Muscle of back (tissue), 11 donors: ENCODE measurements around the gene PRKN. TPM values are rescaled to one million over a fixed set of nuclear protein-coding genes. Genes with fewer than 3 reads are reported as not detected.

Source experiments
- DNase-seq, 3 donors: peaks; one replicate each; pipeline versions ENCODE4 v3.0.0 to v3.0.0-alpha.2; 2013
- polyA plus RNA-seq, 10 donors: library from polyadenylated mRNA; unstranded; fragments of 120-200 nt; gene quantifications; one replicate each; pipeline ENCODE4 v1.2.1, GENCODE V29; 2013; ENCODE audit not compliant: insufficient read length in 10 of 10

The PRKN gene
- polyA plus RNA-seq, 10 donors: 2.5 to 6.4 (median 3.6) TPM

DNA sequence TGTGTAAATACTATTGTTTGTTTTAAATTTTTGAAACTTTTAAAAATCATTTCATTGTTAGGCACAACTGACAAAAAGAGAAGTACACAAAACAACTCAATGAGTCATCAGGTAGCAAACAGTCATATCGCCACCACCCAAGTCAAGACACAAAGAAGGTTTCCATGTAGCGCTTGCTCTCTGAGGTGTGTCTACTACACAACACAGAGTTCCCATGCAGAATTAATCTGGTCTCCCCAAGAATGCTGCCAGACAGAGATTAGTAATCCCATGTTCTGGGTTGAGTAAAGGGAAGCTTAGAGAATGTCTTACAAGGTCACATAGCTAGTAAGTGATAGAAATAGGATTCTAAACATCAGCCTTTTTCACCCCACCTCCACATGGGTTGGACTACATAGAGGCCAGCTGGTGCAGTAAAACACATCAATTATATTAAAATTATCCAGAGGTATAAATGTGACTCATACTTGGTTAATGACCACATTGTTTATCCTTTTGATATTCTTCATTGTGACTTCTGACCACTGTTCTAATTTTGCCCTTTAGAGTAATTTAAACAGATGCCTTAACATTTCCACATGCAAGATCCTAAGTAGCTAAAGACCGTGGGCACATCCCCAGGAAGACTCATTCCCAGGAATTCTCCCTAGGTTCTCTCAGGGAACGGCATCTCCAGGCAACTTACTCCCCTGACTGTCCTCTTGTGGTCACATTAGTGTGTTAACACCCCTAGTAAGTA, 413.5 kb downstream of the PRKN start:
- DNase-seq: no peak

DNA sequence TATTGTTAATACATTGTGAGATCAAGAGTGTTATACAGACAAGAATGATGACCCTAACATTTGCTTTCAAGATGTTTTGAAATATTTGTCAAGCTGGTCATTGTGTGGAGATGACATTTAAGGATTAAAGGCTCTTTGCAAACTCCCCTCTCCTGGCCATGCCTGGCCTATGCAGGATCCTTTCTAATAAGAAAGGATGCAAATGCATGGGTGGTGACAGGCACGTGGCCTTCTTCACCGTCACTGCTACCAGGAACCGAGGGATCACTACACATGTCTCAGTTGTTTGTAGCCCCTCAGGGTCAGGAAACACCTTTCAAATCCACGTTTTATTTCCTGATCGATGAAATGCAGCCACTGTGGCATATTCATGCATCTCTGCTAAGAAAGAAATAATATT, 419.7 kb downstream of the PRKN start:
- DNase-seq: no peak

DNA sequence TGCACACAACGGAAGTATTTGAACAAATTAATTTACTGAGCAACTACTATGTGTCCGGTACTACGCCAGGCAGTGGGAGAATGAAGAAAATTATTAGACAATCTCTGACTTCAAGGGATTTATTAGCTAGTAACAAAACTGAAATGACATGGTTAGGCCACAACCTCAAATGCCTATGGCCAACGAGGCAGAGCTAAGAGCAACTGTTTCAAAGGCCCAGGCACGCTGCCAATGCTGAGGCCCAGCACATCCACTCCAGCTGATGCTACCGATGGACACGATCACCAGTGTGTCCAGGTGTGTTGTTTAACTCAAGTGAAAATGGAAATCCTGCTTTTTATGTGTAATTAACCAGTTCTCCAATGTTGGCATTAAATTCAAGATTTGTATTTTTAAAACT, 420.9 kb downstream of the PRKN start:
- no peak for DNase-seq

DNA sequence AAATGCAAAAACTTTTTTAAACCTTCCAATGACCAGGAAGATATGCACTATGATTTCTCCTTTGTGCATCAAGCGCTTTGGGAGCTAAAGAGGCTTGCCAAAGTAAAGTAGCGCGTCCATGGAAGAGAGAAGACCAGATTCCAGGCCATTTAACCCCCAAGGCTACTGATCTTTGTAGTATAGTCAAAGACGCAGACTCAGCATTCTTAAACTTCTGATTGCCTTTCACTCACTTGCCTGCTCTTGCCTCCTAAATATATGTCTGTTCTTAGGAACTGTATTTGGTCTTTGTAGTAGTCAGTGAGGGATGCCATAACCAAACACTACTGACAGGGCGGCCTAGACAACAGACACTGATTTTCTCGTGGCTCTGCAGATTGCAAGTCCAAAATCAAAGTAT, 426.4 kb downstream of the PRKN start:
- DNase-seq: no peak

DNA sequence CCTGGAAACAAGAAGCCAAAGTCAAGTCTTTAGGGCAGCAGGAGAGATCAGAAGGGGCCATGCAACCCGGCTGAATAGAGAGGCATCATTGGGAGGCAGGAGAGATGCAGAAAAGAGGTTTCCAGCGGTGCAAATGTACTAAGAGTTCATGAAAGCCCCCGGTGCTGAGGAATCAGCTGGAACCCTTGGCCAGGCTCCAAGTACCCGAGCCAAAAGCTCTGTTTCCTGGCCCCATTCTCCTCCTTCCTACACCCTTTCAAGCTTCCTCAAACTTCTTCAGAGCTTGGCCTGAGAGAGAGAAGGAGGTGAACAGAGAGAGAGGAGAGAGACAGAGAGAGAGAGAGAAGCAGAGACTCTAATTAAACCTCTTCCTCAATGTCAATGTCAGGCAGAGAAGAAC, 433.5 kb downstream of the PRKN start:
- peak; percentile 17 to 88 (median 62) for DNase-seq

DNA sequence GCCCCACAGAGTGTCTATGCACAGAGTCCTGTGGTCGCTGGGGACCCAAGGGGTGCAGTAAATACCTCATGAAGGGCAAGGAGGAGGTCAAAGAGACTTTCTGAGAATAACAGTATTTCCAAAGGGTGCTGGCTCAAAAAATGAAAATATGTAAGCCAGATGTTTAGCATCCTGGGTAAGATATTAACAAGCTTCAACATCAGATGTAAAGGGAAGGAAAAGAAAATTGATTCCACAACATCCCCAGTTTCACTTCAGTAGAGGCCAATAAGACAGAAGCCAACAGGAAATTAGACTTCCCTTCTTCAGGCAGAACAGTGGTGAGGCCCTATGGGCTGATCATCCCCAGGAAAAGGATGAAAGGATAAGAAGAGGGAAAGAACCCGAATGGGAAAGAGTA, 434.7 kb downstream of the PRKN start:
- peak in 1 of 3 donors; percentile 51 for DNase-seq

DNA sequence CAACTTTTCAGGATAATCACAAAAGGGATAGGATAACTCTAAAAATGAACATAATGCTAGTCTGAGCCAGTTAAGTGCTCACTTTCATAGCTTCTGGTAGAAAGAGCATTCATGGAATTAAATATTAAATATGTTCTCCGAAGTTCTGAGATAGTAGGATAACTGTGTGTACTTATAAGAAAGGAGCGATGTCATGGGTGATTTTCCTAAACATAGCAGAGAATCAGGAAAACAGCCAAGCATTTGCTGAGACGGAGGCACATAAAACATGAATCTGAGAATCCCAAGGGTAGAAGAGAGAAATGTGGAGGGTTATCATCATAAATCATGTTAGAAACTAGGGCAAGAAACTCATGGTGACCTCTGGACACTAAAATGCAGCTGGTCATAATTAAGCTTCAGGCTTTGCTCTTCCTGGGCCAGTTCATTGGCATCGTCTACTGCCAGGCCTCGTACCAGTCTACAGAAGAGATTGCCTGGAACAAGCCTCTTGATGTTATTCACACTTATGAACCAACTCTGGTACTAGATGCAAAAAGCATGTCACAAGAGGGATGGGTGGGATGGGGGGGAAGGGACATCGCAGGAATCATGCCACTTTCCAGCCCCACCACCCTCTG, 436.6 kb downstream of the PRKN start:
- DNase-seq: peak; percentile 68 to 94 (median 85)

DNA sequence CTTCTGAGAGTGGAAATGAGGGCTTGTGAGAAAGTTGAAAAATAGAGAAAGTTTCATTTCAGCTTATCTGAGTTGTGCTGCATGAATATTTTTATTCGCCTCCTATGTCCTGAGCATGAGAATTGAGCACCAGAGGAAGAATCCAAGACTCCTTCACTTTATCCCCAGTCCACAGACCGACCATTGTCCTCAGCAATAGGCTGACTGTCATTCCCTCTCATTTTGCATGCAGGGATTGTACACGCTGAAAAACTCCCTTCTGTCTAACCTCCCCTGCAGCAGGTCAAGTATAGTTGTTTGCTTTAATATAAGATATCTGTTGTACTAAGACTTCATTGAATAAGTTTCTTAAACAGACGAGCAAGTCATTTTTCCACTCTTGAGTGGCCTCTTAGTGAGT, 437.6 kb downstream of the PRKN start:
- peak in 1 of 3 donors; percentile 34 for DNase-seq

DNA sequence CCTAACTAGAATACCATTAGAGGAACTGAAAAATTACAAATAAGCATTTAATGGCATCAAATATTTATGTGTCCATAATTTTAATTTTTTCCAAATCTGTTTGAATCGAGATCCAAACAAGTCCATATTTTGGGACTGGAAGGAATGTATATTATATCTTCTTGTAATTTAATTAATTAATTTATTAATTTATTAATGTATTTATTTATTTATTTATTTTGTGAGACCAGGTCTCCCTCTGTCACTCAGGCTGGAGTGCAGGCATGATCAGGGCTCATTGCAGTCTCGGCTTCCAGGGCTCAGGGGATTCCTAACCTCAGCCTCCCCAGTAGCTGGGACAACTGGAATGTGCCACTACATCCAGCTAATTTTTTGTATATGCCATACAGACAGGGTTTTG, 453.6 kb downstream of the PRKN start:
- DNase-seq: no peak

DNA sequence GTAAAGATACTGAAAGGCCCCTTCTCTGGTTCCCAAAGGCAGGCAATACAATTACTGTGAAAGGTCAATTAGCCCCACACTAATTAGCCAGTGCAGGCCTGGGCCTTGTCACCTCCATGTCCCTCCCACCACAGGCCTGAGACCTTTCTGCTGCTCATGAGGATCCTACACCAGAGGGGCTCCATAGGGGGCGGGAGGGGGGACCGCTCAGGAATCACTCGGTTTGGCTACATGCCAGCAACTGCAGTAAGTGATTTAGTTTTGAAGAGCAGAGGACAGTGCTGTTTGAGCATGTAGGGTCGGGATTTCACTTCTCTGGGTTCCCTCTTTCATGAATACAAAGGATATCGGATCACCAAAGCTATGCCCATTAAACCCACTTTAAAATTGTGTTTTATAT, 455.6 kb downstream of the PRKN start:
- DNase-seq: no peak

DNA sequence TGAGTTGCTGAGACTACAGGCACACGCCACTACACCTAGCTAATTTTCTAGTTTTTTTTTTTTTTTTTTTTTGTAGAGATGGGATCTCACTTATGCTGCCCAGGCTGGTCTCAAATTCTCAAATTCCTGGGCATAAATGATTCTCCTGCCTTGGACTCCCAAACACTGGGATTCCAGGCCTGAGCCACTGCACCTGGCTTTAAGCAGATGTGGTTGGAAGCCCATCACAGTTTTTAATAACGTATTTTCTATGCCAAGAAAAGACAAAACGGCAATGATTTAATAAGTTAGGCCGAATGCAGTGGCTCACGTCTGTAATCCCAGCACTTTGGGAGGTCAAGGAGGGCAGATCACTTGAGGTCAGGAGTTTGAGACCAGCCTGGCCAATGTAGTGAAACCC, 456.6 kb downstream of the PRKN start:
- peak in 1 of 3 donors; percentile 50 for DNase-seq

DNA sequence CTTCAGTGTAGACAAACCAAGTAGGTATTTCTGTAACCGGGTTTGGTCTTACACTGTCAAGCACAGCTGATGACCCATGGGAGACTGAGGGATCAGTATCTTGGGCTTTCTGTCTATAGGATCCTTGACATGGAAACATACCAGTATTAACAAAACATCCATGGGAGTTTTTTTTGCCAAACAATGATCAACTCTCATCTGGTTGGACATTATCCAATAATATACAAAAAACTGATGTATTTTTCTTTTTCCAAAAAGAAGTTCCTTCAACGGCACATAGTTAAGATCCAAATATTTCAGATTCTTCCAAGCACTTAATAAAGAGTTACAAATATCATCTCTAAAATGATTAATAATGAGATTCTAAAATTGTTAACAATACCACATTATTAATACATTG, 459.9 kb downstream of the PRKN start:
- peak in 2 of 3 donors; percentile 40 to 69 for DNase-seq

DNA sequence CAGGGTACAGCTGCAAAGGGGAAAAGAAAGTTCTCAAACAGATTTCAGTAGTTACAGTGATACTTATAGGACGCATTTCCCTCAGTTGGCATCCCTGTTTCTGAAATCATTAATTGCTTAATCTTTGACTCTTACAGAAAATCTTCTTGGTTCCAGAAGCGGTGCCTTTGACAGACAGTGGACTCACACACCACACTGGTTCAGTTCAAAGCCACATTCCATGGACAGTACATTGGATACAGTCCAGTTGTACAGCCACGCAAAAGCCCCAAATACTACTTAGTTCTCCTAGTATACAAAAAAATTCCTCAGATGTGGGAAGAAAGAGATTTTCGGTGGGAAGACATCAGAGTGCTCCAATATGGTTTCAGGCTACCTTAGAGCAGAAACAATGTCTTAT, 460.4 kb downstream of the PRKN start:
- DNase-seq: peak in 1 of 3 donors; percentile 55

DNA sequence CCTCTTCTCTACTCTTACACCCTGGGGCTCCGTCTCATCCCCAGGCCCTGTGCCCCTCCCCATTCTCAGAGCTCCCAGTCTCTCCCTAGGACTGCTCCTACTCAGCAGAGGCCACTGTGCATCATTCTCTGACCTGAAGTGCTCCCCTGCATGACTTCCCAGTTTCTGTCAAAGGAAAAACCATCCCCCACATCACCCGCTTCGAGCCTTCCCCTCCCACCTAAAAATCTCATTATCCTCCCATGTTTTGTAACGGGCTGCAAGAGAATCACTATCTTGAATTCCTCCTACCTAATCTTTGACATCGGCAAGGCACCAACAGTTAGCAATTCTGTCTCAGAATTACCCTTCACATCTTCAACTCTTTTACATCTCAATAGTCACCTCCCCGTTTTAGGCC, 463.0 kb downstream of the PRKN start:
- no peak for DNase-seq

DNA sequence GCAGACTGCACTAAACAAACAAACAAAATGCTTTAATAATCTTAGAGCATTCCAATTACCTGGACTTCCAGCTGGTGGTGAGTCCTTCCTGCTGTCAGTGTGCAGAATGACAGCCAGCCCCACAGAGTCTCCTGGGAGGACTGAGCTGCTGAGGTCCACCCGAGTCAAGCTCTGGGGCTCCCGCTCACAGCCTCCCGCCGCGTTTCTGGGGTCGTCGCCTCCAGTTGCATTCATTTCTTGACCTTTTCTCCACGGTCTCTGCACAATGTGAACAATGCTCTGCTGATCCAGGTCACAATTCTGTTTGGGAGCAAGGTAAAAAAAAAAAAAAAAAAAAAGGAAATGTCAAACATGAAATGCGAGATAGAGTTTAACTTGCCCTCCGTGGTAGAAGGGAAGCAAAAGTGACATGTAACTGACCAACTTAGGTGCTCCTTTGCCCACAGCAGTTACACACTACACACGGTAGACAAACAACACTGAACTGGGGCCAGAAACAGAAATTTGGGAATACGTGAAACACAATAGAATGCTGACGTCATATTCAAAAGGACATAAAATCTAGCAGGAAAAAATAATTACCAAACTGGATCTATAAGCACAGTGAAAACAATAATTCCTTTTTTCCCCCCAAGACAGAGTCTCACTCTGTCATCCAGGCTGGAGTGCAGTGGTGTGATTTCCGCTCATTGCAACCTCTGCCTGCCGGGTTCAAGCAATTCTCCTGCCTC, 464.9 kb downstream of the PRKN start:
- no peak for DNase-seq

DNA sequence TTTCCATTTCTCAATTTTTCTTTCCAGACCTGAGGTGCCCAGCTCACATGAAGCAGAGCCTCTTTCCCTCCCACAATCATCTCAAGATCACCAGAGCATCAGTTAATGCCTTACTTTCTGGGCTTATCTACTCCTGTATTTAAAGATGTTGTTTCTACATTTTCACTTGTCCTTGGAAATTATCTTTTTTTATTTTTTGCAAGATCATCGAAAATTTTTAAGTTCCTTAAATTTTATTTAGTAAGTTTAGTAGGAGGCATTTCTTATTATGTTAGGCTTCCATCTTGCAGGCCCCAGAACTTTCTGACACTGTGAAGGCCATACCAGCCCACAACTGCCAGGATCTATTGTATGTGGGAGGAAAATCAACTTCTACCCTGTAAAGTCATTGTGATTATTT, 466.0 kb downstream of the PRKN start:
- DNase-seq: no peak

DNA sequence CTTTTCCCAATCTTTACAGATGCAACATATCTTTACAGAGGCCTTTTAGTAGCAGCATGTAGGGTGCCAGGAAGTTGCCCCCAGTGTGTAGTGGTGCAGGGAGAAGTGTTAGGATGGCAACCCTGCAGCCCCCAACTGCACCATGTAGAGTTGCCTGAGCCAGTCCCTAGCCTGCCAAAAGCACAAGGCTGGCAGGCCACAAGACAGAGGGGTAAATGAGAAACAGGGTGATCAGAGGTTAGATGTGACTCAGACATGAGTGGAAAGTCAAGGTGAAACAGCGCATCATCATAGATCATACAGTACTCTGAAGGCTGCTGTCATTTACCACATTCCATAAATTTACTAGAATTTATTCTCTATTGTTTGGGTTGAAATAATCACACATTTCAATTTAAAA, 467.5 kb downstream of the PRKN start:
- no peak for DNase-seq

DNA sequence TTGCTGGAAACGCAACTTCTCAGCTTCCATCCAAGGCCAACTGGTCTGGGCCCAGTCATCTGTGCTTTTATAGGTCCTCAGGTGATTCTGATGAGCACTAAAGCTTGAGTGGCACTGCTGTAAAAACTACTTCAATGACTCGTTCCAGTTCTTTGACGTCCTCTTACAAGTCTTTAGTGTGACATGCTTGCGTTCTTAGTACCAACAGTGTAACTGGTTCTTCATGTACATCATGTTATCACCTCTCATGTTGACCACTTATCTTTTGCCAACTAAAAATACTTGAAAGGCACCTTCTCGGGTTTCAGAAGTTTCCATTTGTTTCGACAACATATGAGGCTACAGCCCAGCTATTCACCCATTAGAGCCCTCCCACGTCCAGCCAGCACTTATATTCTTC, 468.9 kb downstream of the PRKN start:
- no peak for DNase-seq

DNA sequence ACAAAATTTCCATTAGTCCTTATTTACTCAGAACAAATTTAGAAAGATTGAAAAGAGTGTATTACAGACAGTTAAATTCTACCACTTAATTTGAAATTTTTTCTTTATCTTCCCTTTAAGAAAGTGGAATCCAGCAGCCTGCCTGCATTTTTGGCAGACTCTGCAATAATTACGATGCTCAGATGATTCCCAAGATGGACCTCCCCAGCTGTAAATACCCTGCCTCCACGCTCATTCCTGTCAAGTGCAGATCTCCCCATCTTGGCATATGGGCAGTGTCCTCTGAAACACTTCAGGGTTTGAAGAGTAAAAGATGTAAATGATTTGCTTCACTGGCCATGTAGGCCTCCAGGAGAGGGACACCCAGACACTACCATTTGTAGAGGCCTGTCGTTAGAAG, 471.2 kb downstream of the PRKN start:
- DNase-seq: peak in 1 of 3 donors; percentile 45

DNA sequence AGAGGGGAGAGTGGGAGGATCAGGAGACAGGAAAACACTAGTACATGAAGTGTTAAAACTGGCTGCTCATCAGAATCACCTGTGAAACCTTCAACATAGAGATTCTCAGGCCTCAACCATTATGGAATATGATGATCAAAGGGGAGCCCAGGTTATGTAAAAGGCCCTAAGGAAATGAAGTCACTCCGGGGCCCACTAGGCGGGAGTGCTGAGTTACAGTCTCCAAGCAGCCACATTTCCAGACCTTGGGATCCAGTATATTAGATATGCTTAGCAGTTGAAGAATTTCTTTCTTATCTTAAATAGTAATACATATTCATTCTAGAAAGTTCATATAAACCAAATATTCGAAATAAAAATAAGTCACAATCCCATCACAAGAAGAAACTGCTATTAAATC, 476.3 kb downstream of the PRKN start:
- no peak for DNase-seq

DNA sequence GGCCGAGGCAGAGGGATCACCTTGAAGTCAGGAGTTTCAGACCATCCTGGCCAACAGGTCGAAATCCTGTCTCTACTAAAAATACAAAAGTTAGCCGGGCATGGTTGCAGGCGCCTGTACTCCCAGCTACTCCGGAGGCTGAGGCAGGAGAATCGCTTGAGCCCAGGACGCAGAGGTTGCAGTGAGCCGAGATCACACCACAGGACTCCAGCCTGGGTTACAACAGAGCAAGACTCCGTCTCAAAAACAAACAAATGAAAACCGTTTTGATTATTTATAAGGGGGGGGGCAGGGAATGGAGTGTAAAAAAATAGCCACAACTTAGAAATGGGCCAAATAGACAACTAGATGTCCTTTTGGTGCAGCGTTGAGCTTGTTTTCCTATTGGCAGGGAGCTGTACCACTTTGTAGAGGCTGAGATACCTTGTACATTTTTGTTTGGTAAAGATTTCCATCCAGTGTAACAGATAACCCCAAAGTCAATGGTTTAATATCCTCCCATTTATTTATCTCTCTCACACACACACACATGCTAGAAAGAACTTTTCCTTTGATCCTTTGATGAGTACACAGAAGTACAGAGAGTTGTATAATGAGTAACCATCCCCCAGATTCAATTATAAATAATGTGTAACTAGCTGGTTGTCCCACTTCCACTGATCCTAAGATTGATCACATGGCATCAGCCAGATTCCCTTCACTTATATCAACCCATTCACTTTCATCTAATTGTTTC, 477.5 kb downstream of the PRKN start:
- no peak for DNase-seq

DNA sequence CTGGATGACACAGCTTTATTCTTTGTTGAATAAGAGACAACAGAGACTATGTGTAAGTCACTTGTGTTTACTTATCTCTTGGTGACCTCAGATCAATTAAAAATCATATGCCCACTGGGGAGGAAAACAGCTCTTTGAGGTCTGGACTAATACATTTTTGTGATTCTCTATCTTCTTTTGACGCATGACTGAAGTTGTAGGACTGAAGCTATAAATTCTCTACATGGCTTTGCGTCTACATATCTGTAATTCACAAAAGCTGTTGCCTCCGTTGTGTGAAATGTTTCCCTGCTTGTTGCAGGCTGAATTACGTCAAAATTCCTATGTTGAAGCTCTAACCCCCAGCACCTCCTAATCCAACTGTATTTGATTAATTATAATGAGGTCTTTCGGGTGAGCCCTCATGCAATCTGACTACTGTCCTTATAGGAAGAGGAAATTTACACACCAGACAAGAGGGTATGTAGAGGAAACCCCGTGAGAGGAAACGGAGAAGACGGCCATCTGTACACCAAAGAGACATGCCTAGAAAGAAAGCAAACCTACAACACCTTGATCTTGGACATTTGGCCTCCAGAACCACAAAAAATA, 481.6 kb downstream of the PRKN start:
- DNase-seq: no peak
